CD4-positive, alpha-beta T cell treated with Interleukin-4 for 4 hours (primary cell): ENCODE results near the gene ARPC2.
A peak's percentile ranks its signal among the peaks of the same experiment; 100 is the strongest.

Source experiments
- DNase-seq: peaks from one replicate; pipeline ENCODE4 v3.0.0-alpha.2; 2020

ARPC2 gene

DNA sequence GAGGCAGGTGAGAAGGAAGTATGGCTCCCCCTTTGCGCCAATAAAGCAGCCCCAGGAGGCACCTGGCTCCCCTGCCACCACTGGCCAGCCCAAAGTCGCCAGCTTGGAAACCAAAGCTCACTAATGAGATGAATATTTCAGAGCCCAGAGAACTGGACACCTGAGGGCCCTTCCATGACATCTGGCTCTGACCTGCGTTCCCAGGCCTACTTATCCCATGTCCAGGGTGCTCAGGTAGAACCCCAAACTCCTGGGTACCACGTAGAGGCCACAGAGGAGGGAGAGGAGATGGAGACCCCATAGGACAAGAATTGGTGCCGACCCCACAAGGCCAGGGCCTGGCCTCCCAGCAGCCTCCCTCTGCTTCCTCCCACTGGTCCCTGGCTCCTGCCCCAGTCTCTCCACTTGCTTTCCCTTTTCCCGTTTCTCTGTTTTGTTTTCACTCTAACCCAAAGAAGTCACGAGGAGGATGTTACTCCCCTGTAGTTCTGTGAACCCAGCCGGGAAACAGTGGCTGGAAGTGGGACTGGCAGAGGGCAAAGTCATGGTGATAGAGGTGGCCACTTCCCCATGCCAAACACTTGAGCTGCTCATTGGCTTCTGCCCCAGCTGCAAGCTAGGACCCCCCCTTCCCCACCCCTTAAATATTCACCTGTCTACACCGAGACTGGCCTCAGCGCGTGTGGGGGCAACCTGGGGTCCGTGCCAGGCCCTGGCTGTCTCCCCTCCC, 74.5 kb downstream of the ARPC2 start:
- no peak for DNase-seq

DNA sequence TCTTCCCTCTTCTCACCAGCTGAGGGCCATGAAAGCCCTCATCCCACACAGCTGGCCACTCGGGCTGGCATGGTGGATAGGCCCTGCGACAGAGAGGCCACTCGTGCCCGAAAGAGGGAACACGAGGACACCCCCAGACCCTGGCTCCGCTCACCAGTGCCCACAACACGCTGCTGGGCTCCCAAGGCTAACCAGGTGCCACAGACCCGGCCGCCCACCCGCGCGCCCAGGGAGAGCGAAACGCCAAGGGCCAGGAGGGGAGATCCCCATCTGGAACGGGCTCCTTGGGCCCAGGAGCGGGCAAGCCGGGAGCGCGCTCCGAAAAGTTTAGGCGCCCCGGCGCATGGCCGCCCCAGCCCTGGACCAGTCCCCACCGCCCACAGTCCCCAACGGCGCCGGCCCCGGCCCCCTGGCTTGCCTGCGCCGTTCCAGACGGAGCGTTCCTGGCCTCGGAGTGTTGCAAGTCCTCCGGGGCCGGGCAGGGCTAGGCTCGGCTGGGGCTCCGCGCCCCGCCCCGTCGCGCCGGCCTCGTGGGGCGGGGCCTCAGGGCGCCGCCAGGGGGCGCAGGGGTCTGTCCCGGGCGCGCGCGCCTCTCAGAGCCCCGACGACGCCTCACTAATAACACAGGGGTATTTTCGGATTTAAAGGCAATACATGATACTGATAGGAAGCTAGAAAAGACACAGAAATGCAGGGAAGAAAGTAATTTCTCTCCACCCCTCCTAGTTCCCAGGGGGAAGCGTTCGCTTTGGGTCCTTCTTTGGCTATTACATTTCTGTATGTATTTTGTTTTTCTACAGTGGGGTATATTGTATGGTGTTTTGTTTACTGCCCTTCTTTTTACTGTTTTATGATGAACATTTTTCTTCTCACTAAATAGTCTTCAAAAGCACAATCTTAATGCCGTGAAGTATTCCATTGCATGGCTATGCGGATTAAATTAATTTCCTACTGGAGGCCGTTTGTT, 75.3 kb downstream of the ARPC2 start, which contains the start of gene TMBIM1:
TMBIM1 (minus strand) TSS at position 456 of the 967 bp plus-strand sequence. CDS start 10,362 bp downstream, outside the sequence.
- peak; percentile 78 for DNase-seq

DNA sequence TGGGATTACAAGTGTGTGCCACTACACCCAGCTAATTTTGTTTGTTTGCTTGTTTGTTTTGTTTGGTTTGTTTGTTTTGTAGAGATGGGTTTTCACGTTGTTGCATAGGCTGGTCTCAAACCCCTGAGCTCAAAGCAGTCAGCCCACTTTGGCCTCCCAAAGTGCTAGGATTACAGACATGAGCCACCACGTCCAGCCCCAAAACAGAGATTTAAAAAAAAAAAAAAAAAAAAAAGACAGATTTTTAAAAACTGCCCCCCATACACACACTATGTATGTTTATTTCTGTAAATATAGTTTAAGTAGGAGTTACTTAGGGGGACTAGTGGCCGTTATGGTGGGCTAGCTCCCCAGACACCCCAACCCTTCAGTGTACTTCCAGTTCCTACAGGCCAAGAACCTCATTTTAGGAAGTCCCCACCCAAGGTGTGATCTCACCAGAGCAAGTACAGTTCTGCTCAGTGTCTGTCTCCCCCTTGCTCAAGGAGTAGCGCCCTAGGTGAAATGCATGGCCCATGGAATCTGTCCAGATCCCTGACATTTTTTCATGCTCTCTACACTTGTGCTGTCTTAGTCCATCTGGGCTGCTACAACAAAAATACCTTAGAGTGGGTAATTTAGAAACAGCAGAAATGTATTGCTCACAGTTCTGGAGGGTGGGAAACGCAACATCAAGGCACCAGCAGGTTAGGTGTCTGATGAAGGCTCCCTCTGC, 76.9 kb downstream of the ARPC2 start:
- DNase-seq = no peak

DNA sequence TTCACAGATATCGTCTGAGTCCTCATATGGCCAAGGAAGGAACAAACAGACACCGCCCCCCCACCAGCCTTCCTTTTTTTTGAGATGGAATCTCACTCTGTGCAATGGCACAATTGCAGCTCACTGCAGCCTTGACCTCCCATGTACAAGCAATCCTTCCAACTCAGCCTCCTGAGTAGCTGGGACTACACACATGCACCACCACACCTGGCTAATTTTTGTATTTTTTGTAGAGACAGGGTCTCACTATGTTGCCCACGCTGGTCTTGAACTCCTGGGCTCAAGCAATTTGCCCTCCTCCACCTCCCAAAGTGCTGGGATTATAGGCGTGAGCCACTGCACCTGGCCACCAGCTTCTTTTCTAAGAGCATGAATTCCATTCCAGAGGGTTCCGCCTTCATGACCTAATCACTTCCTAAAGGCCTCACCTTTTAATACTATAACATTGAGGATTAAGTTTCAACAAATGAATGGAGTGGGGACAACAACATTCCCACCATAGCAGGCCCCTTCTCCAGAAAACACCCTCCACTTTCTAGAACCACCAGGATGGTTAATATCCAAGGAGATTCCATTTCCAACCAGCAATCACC, 77.5 kb downstream of the ARPC2 start:
- DNase-seq = no peak

DNA sequence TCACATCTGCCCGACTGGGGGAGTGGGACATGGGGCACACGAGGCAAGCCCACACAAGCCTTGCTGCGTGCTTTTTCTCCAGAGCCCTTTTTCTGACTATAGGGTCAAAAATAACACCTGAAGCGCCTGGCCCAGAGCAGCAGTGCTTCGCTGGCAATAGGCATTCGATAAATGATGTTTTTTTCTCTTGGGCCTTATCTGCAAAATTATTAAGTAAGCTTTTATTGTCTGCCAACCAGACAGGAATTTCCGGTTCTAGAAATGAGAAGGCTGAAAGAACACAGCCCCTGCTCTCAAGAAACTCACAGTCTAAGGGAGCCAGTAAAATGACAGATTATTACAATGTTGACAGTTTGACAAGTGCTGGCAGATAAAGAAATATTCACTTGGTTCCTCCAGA, 78.0 kb downstream of the ARPC2 start:
- peak; percentile 29 for DNase-seq

DNA sequence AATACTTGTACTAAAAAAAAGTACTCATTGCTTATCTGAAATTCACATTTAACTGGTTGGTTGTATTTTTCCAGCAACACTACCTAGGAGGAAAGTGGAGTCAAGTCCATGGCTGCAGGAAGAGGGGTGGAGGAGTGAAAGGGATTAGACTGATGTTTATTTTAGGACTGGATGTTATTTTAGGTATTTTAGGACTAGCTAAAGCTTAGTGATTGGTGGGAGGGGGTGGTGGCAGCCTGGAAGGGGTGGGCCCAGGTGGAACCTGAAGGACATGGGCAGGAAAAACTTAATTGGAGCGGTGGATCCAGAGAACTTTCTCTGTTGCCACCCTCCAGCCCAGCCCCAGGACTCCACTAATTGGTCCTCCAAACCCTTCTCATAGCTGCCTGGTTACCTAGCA, 79.2 kb downstream of the ARPC2 start:
- DNase-seq = no peak

DNA sequence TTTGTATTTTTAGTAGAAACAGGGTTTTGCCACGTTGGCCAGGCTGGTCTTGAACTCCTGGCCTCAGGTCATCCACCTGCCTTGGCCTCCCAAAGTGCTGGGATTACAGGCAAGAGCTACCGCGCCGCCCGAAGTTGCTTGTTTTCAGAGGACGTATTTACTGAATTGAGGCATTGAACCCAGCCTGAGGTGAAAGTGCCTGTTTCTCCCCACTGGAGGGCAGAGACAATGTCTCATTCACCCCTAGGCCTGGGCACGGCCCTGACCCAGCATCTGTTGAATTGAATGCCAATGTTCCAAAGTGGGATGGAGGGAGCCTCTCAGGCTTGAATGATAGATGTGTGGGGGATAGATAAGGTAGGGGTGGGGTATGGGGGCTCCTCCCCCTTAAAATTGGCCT, 79.9 kb downstream of the ARPC2 start:
- DNase-seq = no peak

DNA sequence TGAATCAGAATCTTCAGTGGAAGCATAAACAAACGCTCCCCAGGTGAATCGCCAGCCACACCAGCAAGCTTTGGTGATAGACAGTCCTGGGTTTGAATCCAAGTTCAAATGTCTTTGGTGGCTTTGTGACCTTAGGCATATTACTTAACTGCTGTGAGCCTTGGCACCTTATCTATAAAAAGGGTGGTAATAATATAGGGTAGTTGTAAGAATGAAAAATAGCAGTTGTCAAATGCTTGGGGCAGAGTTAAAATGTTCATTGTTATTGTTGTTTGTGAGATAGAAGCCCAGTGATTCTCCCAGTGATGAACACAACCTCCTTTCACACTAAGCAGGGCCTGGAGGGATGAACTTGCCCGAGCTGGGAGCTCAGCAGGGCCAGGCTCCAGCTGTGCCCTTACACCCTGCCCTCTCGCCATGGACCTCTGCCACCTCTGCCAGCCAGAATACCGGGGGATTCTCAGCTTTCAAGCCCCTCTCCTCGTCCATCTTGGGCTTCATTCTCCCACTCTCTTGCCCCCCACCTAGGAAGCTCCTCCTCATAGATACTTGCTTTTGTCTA, 81.4 kb downstream of the ARPC2 start:
- no peak for DNase-seq

DNA sequence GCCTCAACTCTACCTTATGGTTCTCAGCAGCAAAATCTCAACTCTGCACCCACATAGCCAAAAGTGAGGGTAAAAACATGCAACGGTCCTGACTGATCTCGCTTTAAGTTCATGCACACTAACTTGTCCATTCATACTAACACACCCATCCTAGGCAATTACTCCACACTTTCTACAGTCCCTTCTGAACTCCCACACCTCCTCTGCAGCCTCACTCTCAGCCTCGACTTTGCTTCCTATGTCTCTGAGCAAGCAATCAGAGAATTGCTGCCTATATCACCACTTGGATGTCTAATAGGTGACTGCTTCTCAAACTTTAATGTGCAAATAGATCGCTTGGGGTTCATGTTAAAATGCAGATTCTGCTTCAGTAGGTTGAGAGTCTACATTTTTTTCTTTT, 83.2 kb downstream of the ARPC2 start:
- no peak for DNase-seq

DNA sequence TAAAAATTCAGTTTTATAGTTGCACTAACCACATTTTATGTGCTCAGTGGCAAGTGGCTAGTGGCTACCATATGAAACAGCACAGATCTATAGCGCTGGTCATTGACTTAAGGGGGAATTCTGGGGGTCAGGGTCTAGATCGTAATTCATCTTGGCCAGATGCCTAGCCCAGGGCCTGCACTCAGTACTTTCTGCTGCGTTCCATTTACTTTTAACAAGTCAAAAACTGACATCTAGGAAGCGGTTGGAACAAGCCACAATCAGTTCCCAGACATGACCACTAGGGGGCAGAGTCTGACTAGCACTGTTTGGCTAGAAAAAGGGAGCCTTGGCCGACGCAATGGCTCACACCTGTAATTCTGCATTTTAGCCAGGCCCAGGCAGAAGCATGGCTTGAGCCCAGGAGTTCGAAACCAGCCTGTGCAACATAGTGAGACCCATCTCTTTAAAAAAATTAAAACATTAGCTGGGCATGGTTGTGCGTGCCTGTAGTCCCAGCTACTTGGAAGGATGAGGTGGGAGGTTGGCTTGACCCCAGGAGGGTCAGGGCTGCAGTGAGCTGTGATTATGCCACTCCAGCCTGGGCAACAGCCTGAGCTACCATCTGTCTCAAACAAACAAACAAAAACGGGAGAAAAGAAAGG, 84.3 kb downstream of the ARPC2 start:
- DNase-seq = peak; percentile 89
